Neuronal stem cell (in vitro differentiated cells): ENCODE results near the gene TESMIN.

Experiments
- DNase-seq: peaks from one replicate; pipeline ENCODE4 v3.0.0-alpha.2; 2013; ENCODE audit warnings: low spot score
- H2AFZ ChIP-seq: one replicate; pipeline ENCODE4 v1.6.1; 2013; ENCODE audit warnings: mild to moderate bottlenecking, low read length, inconsistent platforms
- H2AK5ac ChIP-seq: 2 replicates; pipeline ENCODE4 v1.6.1; 2013; ENCODE audit warnings: low read depth, mild to moderate bottlenecking, inconsistent platforms, low read length, moderate library complexity, mixed read lengths
- H2BK120ac ChIP-seq: 2 replicates; pipeline ENCODE4 v1.6.1; 2013; ENCODE audit warnings: low read depth, mild to moderate bottlenecking, inconsistent platforms, low read length, moderate library complexity, mixed read lengths
- H2BK12ac ChIP-seq: one replicate; pipeline ENCODE4 v1.6.1; 2013; ENCODE audit warnings: low read length, inconsistent platforms
- H2BK15ac ChIP-seq: 2 replicates; pipeline ENCODE4 v1.6.1; 2013; ENCODE audit warnings: mild to moderate bottlenecking, low read length, inconsistent platforms, mixed read lengths
- H2BK5ac ChIP-seq: one replicate; pipeline ENCODE4 v1.6.1; 2013; ENCODE audit warnings: inconsistent platforms, mild to moderate bottlenecking, low read length, moderate library complexity
- H3K14ac ChIP-seq: one replicate; pipeline ENCODE4 v1.6.1; 2013; ENCODE audit warnings: low read length, inconsistent platforms
- H3K18ac ChIP-seq: 2 replicates; pipeline ENCODE4 v1.6.1; 2013; ENCODE audit warnings: low read length, inconsistent platforms
- H3K23ac ChIP-seq: 2 replicates; pipeline ENCODE4 v1.6.1; 2013; ENCODE audit warnings: low read depth, mild to moderate bottlenecking, mixed read lengths, low read length, inconsistent platforms; ENCODE audit not compliant: poor library complexity
- H3K27ac ChIP-seq: replicated peaks from 3 replicates; pipeline ENCODE4 v1.5.1; 2013; ENCODE audit warnings: low read length, inconsistent platforms
- H3K27me3 ChIP-seq, 3 experiments: 2 replicates each; pipeline ENCODE4 v1.6.1; 2013; ENCODE audit warnings: low read length in 3 of 3, mild to moderate bottlenecking in 2 of 3, inconsistent platforms in 1 of 3, low read depth in 1 of 3, mixed read lengths in 1 of 3, moderate library complexity in 1 of 3; ENCODE audit not compliant: control insufficient read depth in 3 of 3, insufficient read depth in 3 of 3
- H3K36me3 ChIP-seq, 2 donors: replicated peaks in 1 of 2; 2 replicates each; pipeline ENCODE4 v1.6.1; 2013; ENCODE audit warnings: low read length in 2 of 2; ENCODE audit not compliant: control insufficient read depth in 2 of 2, insufficient read depth in 2 of 2
- H3K4ac ChIP-seq: 2 replicates; pipeline ENCODE4 v1.6.1; 2013; ENCODE audit warnings: inconsistent platforms, mild to moderate bottlenecking, low read length, moderate library complexity
- H3K4me1 ChIP-seq, 2 donors: 1 replicate in 1 of 2; 2 replicates in 1 of 2; pipeline ENCODE4 v1.6.1; 2013; ENCODE audit warnings: low read length in 2 of 2, low read depth in 1 of 2; ENCODE audit not compliant: control insufficient read depth in 2 of 2, insufficient read depth in 1 of 2
- H3K4me2 ChIP-seq: one replicate; pipeline ENCODE4 v1.6.1; 2013; ENCODE audit warnings: mild to moderate bottlenecking, low read length, inconsistent platforms; ENCODE audit not compliant: insufficient read depth, poor library complexity, severe bottlenecking
- H3K4me3 ChIP-seq, 2 donors: 2 replicates each; pipeline ENCODE4 v1.5.1; 2013; ENCODE audit warnings: low read length in 2 of 2, mild to moderate bottlenecking in 2 of 2, inconsistent platforms in 1 of 2, moderate library complexity in 1 of 2
- H3K79me1 ChIP-seq: one replicate; pipeline ENCODE4 v1.6.1; 2013; ENCODE audit warnings: low read depth, mild to moderate bottlenecking, inconsistent platforms, low read length, moderate library complexity
- H3K9ac ChIP-seq: one replicate; pipeline ENCODE4 v1.6.1; 2013; ENCODE audit warnings: mild to moderate bottlenecking, low read depth, low read length, inconsistent platforms; ENCODE audit not compliant: poor library complexity
- H3K9me3 ChIP-seq, 2 donors: replicated peaks in 1 of 2; 2 replicates each; pipeline versions ENCODE3 to v1.6.1; 2013; ENCODE audit warnings: low read length in 2 of 2, mild to moderate bottlenecking in 2 of 2, inconsistent platforms in 1 of 2, low read depth in 1 of 2, mixed read lengths in 1 of 2, moderate library complexity in 1 of 2; ENCODE audit not compliant: control insufficient read depth in 2 of 2, insufficient read depth in 1 of 2
- H4K8ac ChIP-seq: one replicate; pipeline ENCODE4 v1.6.1; 2013; ENCODE audit warnings: low read depth, mild to moderate bottlenecking, inconsistent platforms, low read length, moderate library complexity
- H4K91ac ChIP-seq: one replicate; pipeline ENCODE4 v1.6.1; 2013; ENCODE audit warnings: low read length, low read depth, mild to moderate bottlenecking, inconsistent platforms; ENCODE audit not compliant: poor library complexity
- WGBS, 2 donors: extraction: QIAGEN DNeasy Blood & Tissue Kit; methylation state at CpG; one replicate each; pipeline ENCODE4 v1.1.7; 2013; ENCODE audit warnings: missing lambda C conversion rate in 2 of 2, mixed read lengths in 1 of 2; ENCODE audit not compliant: insufficient read length in 2 of 2, insufficient replicate concordance in 1 of 2; ENCODE audit errors: extremely low coverage in 2 of 2; 5-methylcytosine and 5-hydroxymethylcytosine counted together

TESMIN gene

DNA sequence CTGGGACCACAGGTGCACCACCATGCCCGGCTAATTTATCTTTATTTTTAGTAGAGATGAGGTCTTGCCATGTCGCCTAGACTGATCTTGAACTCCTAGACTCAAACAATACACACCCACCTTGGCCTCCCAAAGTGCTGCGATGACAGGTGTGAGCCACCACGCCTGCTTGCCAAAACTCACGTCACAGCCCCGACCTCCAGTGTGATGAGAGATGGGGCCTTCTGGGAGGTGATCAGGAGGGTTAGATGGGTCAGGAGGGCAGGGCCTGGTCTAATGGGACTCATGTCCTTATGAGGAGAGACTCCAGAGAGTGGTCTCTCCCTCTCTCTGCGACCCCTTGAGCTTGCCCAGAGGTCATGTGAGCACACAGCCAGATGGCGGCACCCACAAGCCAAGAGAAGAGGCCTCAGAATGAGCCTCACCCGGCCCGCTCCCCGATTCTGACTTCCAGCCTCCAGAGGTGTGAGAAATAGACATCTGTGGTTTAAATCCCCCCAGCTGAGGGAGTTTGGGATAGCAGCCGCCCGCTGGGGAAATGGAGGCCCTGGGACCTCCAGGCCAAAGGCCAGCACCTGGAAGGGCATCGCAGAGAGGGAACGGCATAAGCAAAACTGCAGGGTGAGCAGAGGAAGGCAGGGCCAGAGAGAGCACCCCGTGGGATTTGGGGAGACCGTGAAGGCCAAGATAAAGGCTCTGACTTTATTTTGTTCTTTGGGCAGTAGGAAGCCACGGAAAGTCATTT, 91.1 kb downstream of the TESMIN start:
- Histone ChIP-seq H2BK12ac (no peak overlapping the region), H2AK5ac (no peak overlapping the region), H3K4me2 (no peak overlapping the region), H4K91ac (no peak overlapping the region), H3K4me3 (no peak overlapping the region), H2BK15ac (no peak overlapping the region), H3K4me1 (no peaks in the 10 kb centered on the region), H4K8ac (no peak overlapping the region), H3K36me3 (no peaks in the 10 kb centered on the region), H3K9me3 (peaks cover 2 to 6% of the 10 kb centered on the region in 2 donors), H3K18ac (no peak overlapping the region), H2BK5ac (no peak overlapping the region), H3K79me1 (no peaks in the 10 kb centered on the region), H3K27ac (no peak overlapping the region), H3K9ac (no peak overlapping the region), H3K14ac (no peak overlapping the region), H2BK120ac (no peak overlapping the region), H3K23ac (no peak overlapping the region), H3K4ac (no peak overlapping the region), H2AFZ (no peak overlapping the region), H3K27me3 (peaks cover 0 to 13% (median 0%) of the 10 kb centered on the region in 3 experiments)
- DNase-seq = no peak
- WGBS, 2 donors = no CpG with 5 or more reads among the region's 18 CpGs

DNA sequence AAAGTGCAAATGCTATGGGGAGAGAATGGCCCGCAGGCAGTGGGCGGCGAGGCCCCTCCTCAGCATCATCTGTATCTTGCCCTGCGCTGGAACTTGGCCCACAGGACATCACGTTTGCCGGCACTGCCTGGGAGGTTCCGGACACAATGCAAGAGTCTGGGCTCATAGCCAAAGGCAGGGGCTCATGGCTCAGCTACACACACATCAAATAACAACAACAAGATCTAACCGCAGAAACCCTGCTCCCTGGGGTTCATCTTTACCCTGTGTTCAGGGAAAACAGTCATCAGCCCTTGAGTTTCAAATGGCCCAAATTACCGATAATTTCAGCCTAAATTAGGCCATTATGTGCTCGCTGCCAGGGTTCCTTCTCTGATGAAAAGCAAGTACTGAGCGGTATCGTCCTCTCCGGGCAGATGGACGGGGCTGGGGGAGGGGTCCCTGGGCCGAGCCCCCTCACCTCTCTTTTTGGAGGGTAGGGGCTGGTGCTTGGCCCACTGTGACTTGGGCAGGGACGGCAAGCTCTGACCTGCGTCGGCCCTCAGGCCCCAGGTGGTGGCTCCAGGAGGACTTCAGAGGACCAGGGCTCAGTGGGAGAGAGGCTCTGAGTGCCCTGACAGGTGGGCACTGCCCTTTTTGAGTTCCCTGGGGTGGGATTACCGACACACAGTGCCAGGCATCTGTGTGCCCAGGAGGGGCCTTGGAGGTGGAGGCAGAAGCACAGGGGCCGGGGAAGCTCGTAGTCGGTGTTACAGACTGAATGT, 92.0 kb downstream of the TESMIN start:
- Histone ChIP-seq H3K9me3 (peaks cover 6 to 7% of the 10 kb centered on the region in 2 donors), H3K4me3 (no peak overlapping the region), H2BK5ac (no peak overlapping the region), H3K4me1 (no peaks in the 10 kb centered on the region), H2BK15ac (no peak overlapping the region), H3K27ac (no peak overlapping the region), H2BK12ac (no peak overlapping the region), H2AK5ac (no peak overlapping the region), H3K36me3 (no peaks in the 10 kb centered on the region), H2AFZ (no peak overlapping the region), H2BK120ac (no peak overlapping the region), H3K23ac (no peak overlapping the region), H3K4ac (no peak overlapping the region), H3K9ac (no peak overlapping the region), H3K27me3 (peaks cover 0 to 13% (median 0%) of the 10 kb centered on the region in 3 experiments), H3K14ac (no peak overlapping the region), H4K8ac (no peak overlapping the region), H3K79me1 (no peaks in the 10 kb centered on the region), H4K91ac (no peak overlapping the region), H3K18ac (peak overlapping the region; percentile 42), H3K4me2 (no peak overlapping the region)
- no peak for DNase-seq
- WGBS, 2 donors = no CpG with 5 or more reads among the region's 22 CpGs

DNA sequence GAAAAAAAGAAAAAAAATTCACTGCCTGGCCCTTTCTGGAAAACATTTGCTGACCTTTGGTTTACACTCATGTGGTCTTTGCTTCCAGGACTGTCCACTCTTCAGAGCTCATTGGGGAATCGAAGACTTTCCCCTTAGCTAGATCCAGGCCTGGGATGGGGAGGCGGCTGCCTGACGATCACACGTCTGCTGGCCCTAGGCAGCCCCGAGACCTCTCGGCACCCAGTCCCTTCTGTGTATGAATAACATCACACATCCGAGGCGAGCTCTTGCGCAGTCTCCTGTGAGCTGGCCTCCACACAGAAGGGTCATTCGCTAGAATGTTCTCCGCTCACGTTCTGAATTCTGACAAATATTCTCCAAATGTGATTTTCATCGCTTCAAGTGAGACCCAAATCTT, 92.7 kb downstream of the TESMIN start:
- H3K23ac ChIP-seq = no peak overlapping the region
- H3K4me3 ChIP-seq = no peak overlapping the region
- H3K18ac ChIP-seq = no peak overlapping the region
- no peak overlapping the region for H4K8ac ChIP-seq
- no CpG with 5 or more reads among the region's 13 CpGs for WGBS, 2 donors
- no peak overlapping the region for H3K14ac ChIP-seq
- H3K27me3 ChIP-seq = peaks cover 0 to 13% (median 0%) of the 10 kb centered on the region in 3 experiments
- H3K4me1 ChIP-seq = no peaks in the 10 kb centered on the region
- H3K79me1 ChIP-seq = no peaks in the 10 kb centered on the region
- no peak for DNase-seq
- H3K9ac ChIP-seq = no peak overlapping the region
- no peak overlapping the region for H2BK12ac ChIP-seq
- H3K4ac ChIP-seq = no peak overlapping the region
- H3K36me3 ChIP-seq = no peaks in the 10 kb centered on the region
- no peak overlapping the region for H2AK5ac ChIP-seq
- H3K4me2 ChIP-seq = no peak overlapping the region
- H3K9me3 ChIP-seq = peaks cover 6 to 7% of the 10 kb centered on the region in 2 donors
- H3K27ac ChIP-seq = no peak overlapping the region
- no peak overlapping the region for H2BK5ac ChIP-seq
- H2AFZ ChIP-seq = no peak overlapping the region
- H2BK15ac ChIP-seq = no peak overlapping the region
- no peak overlapping the region for H2BK120ac ChIP-seq
- no peak overlapping the region for H4K91ac ChIP-seq

DNA sequence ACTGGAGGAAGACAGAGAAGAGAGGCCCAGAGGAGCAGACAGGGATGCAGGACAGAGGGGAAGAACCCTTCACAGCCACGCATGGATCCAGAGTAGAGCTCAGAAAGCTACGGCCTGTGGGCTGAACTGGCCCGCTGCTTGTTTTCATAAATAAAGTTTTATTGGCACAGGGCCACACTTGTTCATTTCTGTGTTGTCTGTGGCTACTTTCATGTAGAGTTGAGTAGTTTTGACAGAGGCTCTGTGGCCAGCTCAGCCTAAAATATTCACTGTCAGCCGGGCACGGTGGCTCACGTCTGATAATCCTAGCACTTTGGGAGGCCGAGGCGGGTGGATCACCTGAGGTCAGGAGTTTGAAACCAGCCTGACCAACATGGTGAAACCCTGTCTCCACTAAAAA, 93.2 kb downstream of the TESMIN start:
- no peak overlapping the region for H3K14ac ChIP-seq
- H3K18ac ChIP-seq = no peak overlapping the region
- no peak overlapping the region for H3K23ac ChIP-seq
- no peak overlapping the region for H3K4me3 ChIP-seq
- no peak overlapping the region for H3K4ac ChIP-seq
- no peak overlapping the region for H4K91ac ChIP-seq
- DNase-seq = no peak
- no peaks in the 10 kb centered on the region for H3K79me1 ChIP-seq
- no CpG with 5 or more reads among the region's 8 CpGs for WGBS, 2 donors
- no peak overlapping the region for H2BK15ac ChIP-seq
- peaks cover 0 to 13% (median 0%) of the 10 kb centered on the region in 3 experiments for H3K27me3 ChIP-seq
- H3K27ac ChIP-seq = no peak overlapping the region
- H3K4me1 ChIP-seq = no peaks in the 10 kb centered on the region
- peaks cover 6 to 7% of the 10 kb centered on the region in 2 donors for H3K9me3 ChIP-seq
- H2AFZ ChIP-seq = no peak overlapping the region
- no peak overlapping the region for H4K8ac ChIP-seq
- H3K36me3 ChIP-seq = no peaks in the 10 kb centered on the region
- no peak overlapping the region for H2AK5ac ChIP-seq
- H2BK5ac ChIP-seq = no peak overlapping the region
- H3K4me2 ChIP-seq = no peak overlapping the region
- no peak overlapping the region for H2BK120ac ChIP-seq
- no peak overlapping the region for H2BK12ac ChIP-seq
- H3K9ac ChIP-seq = no peak overlapping the region
